ENCODE measurements around the gene EZH1.

The EZH1 gene

GRCh38 chr17:42673266-42673884 is 71.5 kb downstream of the EZH1 start:
- no peak for TF ChIP-seq CTCF (conservative IDR thresholded peaks at IDR 0.05; ENCODE audit: low read depth, low read length)
- no peaks in the 10 kb centered on the region for H3K27me3 ChIP-seq (ENCODE audit: insufficient read depth, low read depth)
- H2AFZ ChIP-seq (ENCODE audit: low read depth) = no peak overlapping the region
- no peak overlapping the region for H3K27ac ChIP-seq
- no peak overlapping the region for H3K4me3 ChIP-seq (IDR thresholded peaks at IDR 0.05; ENCODE audit: insufficient read depth, low read depth, low read length)
- H4K20me1 ChIP-seq (ENCODE audit: insufficient read depth) = no peaks in the 10 kb centered on the region
- H3K36me3 ChIP-seq (ENCODE audit: insufficient read depth) = peaks cover 6% of the 10 kb centered on the region
- H3K9ac ChIP-seq = no peak overlapping the region
- peaks cover 62% of the 10 kb centered on the region for H3K79me2 ChIP-seq (ENCODE audit: insufficient read depth, low read depth)
- no peak overlapping the region for H3K4me2 ChIP-seq
- peaks cover 20% of the 10 kb centered on the region for H3K4me1 ChIP-seq (ENCODE audit: low read depth, poor library complexity, severe bottlenecking)

GRCh38 chr17:42672038-42672437 is 72.8 kb downstream of the EZH1 start:
- H2AFZ ChIP-seq (ENCODE audit: low read depth) = no peak overlapping the region
- H4K20me1 ChIP-seq (ENCODE audit: insufficient read depth) = no peaks in the 10 kb centered on the region
- H3K79me2 ChIP-seq (ENCODE audit: insufficient read depth, low read depth) = peaks cover 57% of the 10 kb centered on the region
- no peak overlapping the region for H3K27ac ChIP-seq
- no peak overlapping the region for H3K9ac ChIP-seq
- no peak for TF ChIP-seq CTCF (conservative IDR thresholded peaks at IDR 0.05; ENCODE audit: low read depth, low read length)
- H3K4me1 ChIP-seq (ENCODE audit: low read depth, poor library complexity, severe bottlenecking) = peaks cover 26% of the 10 kb centered on the region
- peaks cover 6% of the 10 kb centered on the region for H3K36me3 ChIP-seq (ENCODE audit: insufficient read depth)
- no peak overlapping the region for H3K4me3 ChIP-seq (IDR thresholded peaks at IDR 0.05; ENCODE audit: insufficient read depth, low read depth, low read length)
- H3K27me3 ChIP-seq (ENCODE audit: insufficient read depth, low read depth) = no peaks in the 10 kb centered on the region
- H3K4me2 ChIP-seq = no peak overlapping the region

- H4K20me1 ChIP-seq (ENCODE audit: insufficient read depth) = no peaks in the 10 kb centered on the region
- no peak for TF ChIP-seq CTCF (conservative IDR thresholded peaks at IDR 0.05; ENCODE audit: low read depth, low read length)
- H3K27ac ChIP-seq = no peak overlapping the region
- H3K4me1 ChIP-seq (ENCODE audit: low read depth, poor library complexity, severe bottlenecking) = peaks cover 26% of the 10 kb centered on the region
- no peak overlapping the region for H3K9ac ChIP-seq
- H3K4me2 ChIP-seq = no peak overlapping the region
- H3K4me3 ChIP-seq (IDR thresholded peaks at IDR 0.05; ENCODE audit: insufficient read depth, low read depth, low read length) = no peak overlapping the region
- peaks cover 6% of the 10 kb centered on the region for H3K36me3 ChIP-seq (ENCODE audit: insufficient read depth)
- no peak overlapping the region for H2AFZ ChIP-seq (ENCODE audit: low read depth)
- H3K79me2 ChIP-seq (ENCODE audit: insufficient read depth, low read depth) = peaks cover 50% of the 10 kb centered on the region
- no peaks in the 10 kb centered on the region for H3K27me3 ChIP-seq (ENCODE audit: insufficient read depth, low read depth)
Measured at GRCh38 chr17:42670789-42671657, 73.8 kb downstream of the EZH1 start.

- peaks cover 41% of the 10 kb centered on the region for H3K79me2 ChIP-seq (ENCODE audit: insufficient read depth, low read depth)
- H3K4me1 ChIP-seq (ENCODE audit: low read depth, poor library complexity, severe bottlenecking) = peaks cover 26% of the 10 kb centered on the region
- H3K36me3 ChIP-seq (ENCODE audit: insufficient read depth) = peaks cover 6% of the 10 kb centered on the region
- no peak overlapping the region for H2AFZ ChIP-seq (ENCODE audit: low read depth)
- no peaks in the 10 kb centered on the region for H4K20me1 ChIP-seq (ENCODE audit: insufficient read depth)
- no peaks in the 10 kb centered on the region for H3K27me3 ChIP-seq (ENCODE audit: insufficient read depth, low read depth)
- H3K4me2 ChIP-seq = no peak overlapping the region
- H3K9ac ChIP-seq = no peak overlapping the region
- no peak overlapping the region for H3K27ac ChIP-seq
- no peak for TF ChIP-seq CTCF (conservative IDR thresholded peaks at IDR 0.05; ENCODE audit: low read depth, low read length)
- H3K4me3 ChIP-seq (IDR thresholded peaks at IDR 0.05; ENCODE audit: insufficient read depth, low read depth, low read length) = no peak overlapping the region
Measured at GRCh38 chr17:42669977-42670788, 74.7 kb downstream of the EZH1 start.
